Endothelial cell of umbilical vein (primary cell): ENCODE measurements around the gene BICD2. TPM values are rescaled to one million over a fixed set of nuclear protein-coding genes. Genes with fewer than 3 reads are reported as not detected.

ENCODE experiments used
- BruUV-seq: library from RNA; stranded (reverse); fragments of 400-500 nt; replicated peaks from 2 replicates; lab custom pipeline; 2021; lab: Mats Ljungman, UMichigan
- CTCF ChIA-PET: fragments of 300-600, 350-600 bp; sonication (Branson Sonifier 250); formaldehyde crosslinking; loops from one replicate; lab custom pipeline; 2021; ENCODE audit warnings: antibody characterized with exemption, inconsistent platforms; lab: Charles Lee
- POLR2A ChIA-PET: fragments of 300-600, 350-600 bp; sonication (Branson Sonifier 250); formaldehyde crosslinking; loops from one replicate; lab custom pipeline; 2021; ENCODE audit warnings: antibody characterized with exemption, inconsistent platforms; lab: Charles Lee
- DNase-seq: peaks from one replicate; pipeline ENCODE4 v3.0.0-alpha.2; 2011; ENCODE audit warnings: low read depth, low spot score
- FAIRE-seq: peaks from 2 replicates; lab custom pipeline; 2011; peaks lifted over from hg19 to GRCh38; lab: Jason Lieb, UNC
- H2AFZ ChIP-seq: 2 replicates; pipeline ENCODE4 v1.6.0; 2012; ENCODE audit warnings: low read depth, low read length, control low read depth, inconsistent platforms
- H3K27ac ChIP-seq: 2 replicates; pipeline ENCODE4 v1.5.1; 2011; ENCODE audit warnings: low read depth, mild to moderate bottlenecking, control low read depth, low read length, moderate library complexity; ENCODE audit not compliant: insufficient read depth
- H3K27me3 ChIP-seq, 2 experiments: 2 replicates each; pipeline versions ENCODE4 v1.6.0 to v1.6.1; 2011; ENCODE audit warnings: low read length in 2 of 2, mixed read lengths in 1 of 2; ENCODE audit not compliant: control insufficient read depth in 2 of 2, insufficient read depth in 2 of 2
- H3K36me3 ChIP-seq, 2 experiments: 2 replicates in 1 of 2; 3 replicates in 1 of 2; pipeline ENCODE4 v1.5.1; 2011; ENCODE audit warnings: low read length in 2 of 2, mild to moderate bottlenecking in 1 of 2, moderate library complexity in 1 of 2; ENCODE audit not compliant: control insufficient read depth in 2 of 2, insufficient read depth in 2 of 2; ENCODE audit errors: extremely low read depth in 1 of 2
- H3K4me1 ChIP-seq: 3 replicates; pipeline ENCODE4 v1.5.1; 2011; ENCODE audit warnings: mild to moderate bottlenecking, low read length; ENCODE audit not compliant: control insufficient read depth, insufficient read depth; ENCODE audit errors: extremely low read depth
- H3K4me2 ChIP-seq: 2 replicates; pipeline ENCODE4 v1.6.1; 2011; ENCODE audit warnings: low read length, control low read depth, mixed read lengths; ENCODE audit not compliant: insufficient read depth
- H3K4me3 ChIP-seq, 3 experiments: fragments of 200-600 bp in 1 of 3; sonication (generic), shearing (Covaris generic) in 1 of 3; replicated peaks in 1 of 3; 2 replicates each; pipeline ENCODE4 v1.5.1; 2011 to 2016; ENCODE audit warnings: control low read depth in 3 of 3, low read length in 3 of 3, mild to moderate bottlenecking in 2 of 3, inconsistent platforms in 1 of 3, low read depth in 1 of 3, moderate library complexity in 1 of 3; ENCODE audit not compliant: insufficient read depth in 1 of 3
- H3K79me2 ChIP-seq: 2 replicates; pipeline ENCODE4 v1.6.0; 2012; ENCODE audit warnings: low read length, inconsistent platforms; ENCODE audit not compliant: control insufficient read depth, insufficient read depth
- H3K9ac ChIP-seq: replicated peaks from 2 replicates; pipeline ENCODE3; 2011; ENCODE audit warnings: low read length, control low read depth; ENCODE audit not compliant: insufficient read depth; ENCODE audit errors: extremely low read depth
- H3K9me1 ChIP-seq: replicated peaks from 3 replicates; pipeline ENCODE4 v1.6.0; 2011; ENCODE audit warnings: mild to moderate bottlenecking, low read length; ENCODE audit not compliant: control insufficient read depth, insufficient read depth; ENCODE audit errors: extremely low read depth
- H3K9me3 ChIP-seq: replicated peaks from 2 replicates; pipeline ENCODE4 v1.5.1; 2012; ENCODE audit warnings: low read length, inconsistent platforms; ENCODE audit not compliant: control insufficient read depth, insufficient read depth
- H4K20me1 ChIP-seq: replicated peaks from 2 replicates; pipeline ENCODE3; 2011; ENCODE audit warnings: mild to moderate bottlenecking, low read length; ENCODE audit not compliant: control insufficient read depth, insufficient read depth; ENCODE audit errors: extremely low read depth
- CTCF ChIP-seq, 2 donors: IDR thresholded peaks; 1 replicate in 1 of 2; 2 replicates in 1 of 2; pipeline ENCODE4 v1.5.1; 2011; ENCODE audit warnings: low read length in 2 of 2, mild to moderate bottlenecking in 2 of 2, moderate library complexity in 2 of 2, control low read depth in 1 of 2, inconsistent platforms in 1 of 2, low read depth in 1 of 2; ENCODE audit not compliant: insufficient read depth in 1 of 2; ENCODE audit errors: extremely low read depth in 1 of 2
- EZH2 ChIP-seq: IDR thresholded peaks from 2 replicates; pipeline ENCODE4 v1.6.1; 2012; ENCODE audit warnings: borderline replicate concordance, low read depth, mild to moderate bottlenecking, moderate library complexity, low read length, inconsistent platforms; ENCODE audit not compliant: severe bottlenecking
- FOS ChIP-seq: IDR thresholded peaks from 2 replicates; pipeline ENCODE4 v1.6.1; 2011; ENCODE audit warnings: mild to moderate bottlenecking, low read length, moderate library complexity, borderline replicate concordance; ENCODE audit not compliant: insufficient read depth
- GATA2 ChIP-seq: IDR thresholded peaks from 2 replicates; pipeline ENCODE4 v1.7.0; 2011; ENCODE audit warnings: low read depth, mild to moderate bottlenecking, moderate library complexity, mixed read lengths, low read length; ENCODE audit not compliant: insufficient read length, insufficient read depth
- JUN ChIP-seq: IDR thresholded peaks from 2 replicates; pipeline ENCODE4 v1.6.1; 2011; ENCODE audit warnings: borderline replicate concordance, low read depth; ENCODE audit not compliant: insufficient read length, insufficient read depth
- MAX ChIP-seq: IDR thresholded peaks from 2 replicates; pipeline ENCODE4 v1.6.1; 2011; ENCODE audit not compliant: insufficient read depth, insufficient read length
- MYC ChIP-seq: IDR thresholded peaks from one replicate; pipeline ENCODE4 v1.6.1; 2011; ENCODE audit warnings: mild to moderate bottlenecking, low read depth, low read length
- POLR2A ChIP-seq: IDR thresholded peaks from 2 replicates; pipeline ENCODE4 v1.6.1; 2012; ENCODE audit warnings: low read depth, mild to moderate bottlenecking, control low read depth, low read length
- POLR2AphosphoS5 ChIP-seq: IDR thresholded peaks from 2 replicates; pipeline ENCODE4 v1.6.1; 2012; ENCODE audit warnings: low read depth, mild to moderate bottlenecking, control low read depth, low read length, moderate library complexity; ENCODE audit not compliant: insufficient read depth
- dilution Hi-C: fragments of 300-500 bp; cut with MboI; formaldehyde crosslinking; loops from one replicate; pipeline ENCODE4 v1.15.0; 2019; ENCODE audit warnings: low sequenced_read_pairs; ENCODE audit not compliant: extremely low pct_ligation_motif_present
- intact Hi-C: fragments of 100-400 bp; cut with micrococcal nuclease; formaldehyde crosslinking; loops from one replicate; pipeline ENCODE4 v1.10.0; 2022
- polyA plus RNA-seq, 4 experiments: library from polyadenylated mRNA; depleted of rRNA in 3 of 4; stranded (reverse) in 3 of 4; unstranded in 1 of 4; fragments of >200 nt; gene quantifications; 2 replicates each; pipeline versions ENCODE4 v1.2.1 to v1.2.3, GENCODE V29; 2011 to 2012; ENCODE audit warnings: missing spikeins in 1 of 4
- total RNA-seq: library from RNA; stranded (reverse); gene quantifications from 2 replicates; pipeline ENCODE4 v1.2.3, GENCODE V29; 2021

The BICD2 gene
- total and polyA plus RNA-seq, 2 donors (not counting 3 experiments of a cell fraction or from before 2014, with no cell fraction given) = 14.3 to 39.3 TPM

- FAIRE-seq = no peak
Measured at GRCh38 chr9:92717201-92718085, 47.2 kb downstream of the BICD2 start.

More at GRCh38 chr9:92717201-92718085, 47.2 kb downstream of the BICD2 start:
- H3K27ac ChIP-seq = no peak overlapping the region
- intact Hi-C loops = no loop called here
- peaks cover 18 to 56% of the 10 kb centered on the region in 2 experiments for H3K36me3 ChIP-seq
- no peaks in the 10 kb centered on the region for H3K27me3 ChIP-seq
- H3K4me3 ChIP-seq = no peak overlapping the region
- no peak overlapping the region for H2AFZ ChIP-seq
- no peak overlapping the region for H3K9ac ChIP-seq
- H3K4me1 ChIP-seq = no peaks in the 10 kb centered on the region
- no peak overlapping the region for H3K4me2 ChIP-seq
- no peak for TF ChIP-seq GATA2
- no peak for TF ChIP-seq MAX
- no peak for TF ChIP-seq POLR2A
- TF ChIP-seq MYC = no peak
- no peak for TF ChIP-seq FOS
- TF ChIP-seq POLR2AphosphoS5 = no peak
- no peak for TF ChIP-seq JUN
- TF ChIP-seq EZH2 = no peak
- TF ChIP-seq CTCF (IDR thresholded peaks at IDR 0.05; ENCODE audit: extremely low read depth in 1 of 2, insufficient read depth in 1 of 2, low read depth in 1 of 2, low read length in 2 of 2) = no peak
- dilution Hi-C loops = no loop called here
- no peak for DNase-seq
- H3K9me1 ChIP-seq = no peaks in the 10 kb centered on the region
- H3K79me2 ChIP-seq = no peaks in the 10 kb centered on the region
- no peaks in the 10 kb centered on the region for H4K20me1 ChIP-seq
- H3K9me3 ChIP-seq = no peaks in the 10 kb centered on the region
- ChIA-PET POLR2A (no interaction called here), CTCF (interaction anchor here (0.6 to 10.3 kb wide), 30 partner anchors 10 to 391 kb away, joined by 3 to 226 read pairs (median 4); partner anchors contain the start of gene BICD2)
- no TSS peak for BruUV-seq
